NCI-H2107 treated with DMSO at 0.1 percent for 48 hours (cell line): ENCODE measurements around the gene C1QTNF1.
"Not testable (repeated sequence)": the region's sequence is repeated elsewhere in the genome, so short reads cannot be mapped to it uniquely, and the experiment has no call there.

Experiments
- DNase-seq: peaks from one replicate; lab custom pipeline; 2025; ENCODE audit not compliant: unreplicated experiment; lab: John Stamatoyannopoulos, UW

Gene C1QTNF1

DNA sequence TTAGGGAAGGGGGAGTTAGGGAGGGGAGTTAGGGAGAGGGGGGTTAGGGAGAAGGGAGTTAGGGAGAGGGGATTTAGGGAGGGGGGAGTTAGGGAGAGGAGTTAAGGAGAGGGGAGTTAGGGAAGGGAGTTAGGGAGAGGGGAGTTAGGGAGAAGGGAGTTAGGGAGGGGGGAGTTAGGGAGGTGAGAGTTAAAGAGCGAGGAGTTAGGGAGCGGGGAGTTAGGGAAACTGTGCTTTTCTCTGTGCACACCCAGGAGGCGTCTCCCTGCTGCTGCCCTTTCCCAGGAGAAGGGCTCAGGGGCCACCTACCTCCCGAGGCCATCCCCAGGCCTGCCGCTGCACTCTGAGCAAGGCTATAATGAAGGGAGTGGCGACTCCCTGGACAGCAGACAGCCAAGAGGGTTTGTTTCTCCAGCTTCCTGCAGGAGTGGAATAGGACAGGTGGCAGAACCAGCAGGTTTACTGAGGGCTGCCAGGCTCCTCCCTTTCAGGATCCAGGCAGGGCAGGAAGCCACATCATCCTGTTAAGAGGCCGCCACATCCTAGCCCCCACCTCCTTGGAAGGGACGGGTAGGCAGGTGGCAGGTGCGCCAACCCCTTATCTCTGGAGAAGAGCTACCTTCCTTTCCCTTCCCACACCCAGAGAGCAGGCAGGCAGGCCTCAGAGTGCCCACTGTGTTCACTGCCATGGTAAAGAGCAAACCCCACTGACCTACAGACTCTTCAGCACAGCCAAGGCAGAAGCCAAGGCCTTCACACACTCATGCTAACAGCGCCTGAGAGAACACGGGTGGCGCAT, 18.7 kb upstream of the C1QTNF1 start:
- DNase-seq, result peak; percentile 83

GRCh38 chr17:79006046-79006445, 17.9 kb upstream of the C1QTNF1 start:
- DNase-seq, result no peak

- DNase-seq, result no peak
Measured at GRCh38 chr17:79006794-79007503, 17.0 kb upstream of the C1QTNF1 start.

DNA sequence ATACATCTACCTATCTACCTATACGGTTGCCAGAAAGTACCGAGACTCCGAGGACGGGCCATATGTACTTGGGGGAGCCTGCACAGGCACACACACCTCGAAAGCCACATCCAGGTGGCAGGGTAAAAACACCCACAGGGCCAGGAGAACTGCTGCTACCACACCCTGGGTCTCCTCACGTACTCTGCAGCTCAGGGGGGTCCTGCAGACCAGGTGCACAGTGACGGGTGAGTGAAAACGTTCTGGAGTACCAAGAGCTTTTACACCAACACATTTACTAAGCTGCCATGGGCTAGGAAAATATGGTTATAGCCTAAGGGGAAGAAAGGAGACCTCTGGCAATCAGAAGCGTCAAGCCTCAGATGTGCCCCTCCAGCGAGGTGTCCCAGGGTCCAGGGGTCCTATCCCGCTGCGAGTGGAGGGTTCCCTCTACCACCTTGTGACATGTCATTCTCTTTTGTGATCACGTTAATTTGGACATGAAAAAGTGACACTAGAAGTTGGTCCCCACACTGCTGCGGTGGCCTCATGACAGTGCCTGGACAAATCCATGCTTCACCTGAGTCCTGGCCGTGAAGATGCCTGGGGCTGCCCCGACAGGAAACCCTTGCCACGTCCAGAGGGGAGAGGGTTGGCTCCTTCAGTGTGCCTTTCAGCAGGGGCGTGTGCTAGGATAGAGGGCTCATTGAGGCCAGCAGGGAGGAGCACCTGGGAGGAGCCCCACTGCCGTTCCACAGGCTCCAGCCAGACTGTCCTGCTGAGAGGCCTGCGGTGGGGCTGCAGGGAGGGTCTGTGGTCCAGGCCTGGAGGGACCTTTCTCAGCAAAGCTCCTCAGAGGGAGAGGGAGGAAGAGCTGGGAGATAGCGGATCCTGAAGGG, 16.2 kb upstream of the C1QTNF1 start:
- no peak for DNase-seq

DNA sequence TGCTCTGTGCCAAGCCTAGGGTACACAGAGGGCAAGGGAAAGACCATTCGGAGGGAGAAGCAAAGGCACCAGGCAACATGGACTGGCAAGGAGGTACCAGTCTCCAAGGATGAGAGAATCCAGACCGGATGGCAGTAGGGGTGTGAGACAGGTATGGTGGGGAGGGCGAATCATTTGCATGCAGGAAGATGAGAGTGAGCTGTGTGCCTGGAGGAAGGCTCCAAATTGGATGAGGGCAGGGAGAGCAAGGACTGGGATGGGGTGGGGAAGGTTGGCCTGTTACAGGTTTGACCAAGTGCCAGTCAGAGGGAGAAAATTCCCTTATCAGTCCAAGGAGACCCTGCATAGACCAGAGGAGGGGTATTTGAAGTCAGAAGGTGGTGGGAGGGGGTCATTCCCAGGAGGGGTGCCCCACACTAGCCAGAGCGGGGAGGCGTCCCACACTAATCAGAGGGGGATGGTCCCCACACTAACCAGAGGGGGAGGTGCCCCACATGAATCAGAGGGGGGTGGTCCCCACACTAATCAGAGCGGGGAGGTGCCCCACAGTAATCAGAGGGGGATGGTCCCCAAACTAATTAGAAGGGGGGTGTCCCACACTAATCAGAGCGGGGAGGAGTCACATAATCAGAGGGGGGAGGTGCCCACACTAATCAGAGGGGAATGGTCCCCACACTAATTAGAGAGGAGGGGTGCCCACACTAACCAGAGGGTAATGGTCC, 15.1 kb upstream of the C1QTNF1 start:
- no peak for DNase-seq

DNA sequence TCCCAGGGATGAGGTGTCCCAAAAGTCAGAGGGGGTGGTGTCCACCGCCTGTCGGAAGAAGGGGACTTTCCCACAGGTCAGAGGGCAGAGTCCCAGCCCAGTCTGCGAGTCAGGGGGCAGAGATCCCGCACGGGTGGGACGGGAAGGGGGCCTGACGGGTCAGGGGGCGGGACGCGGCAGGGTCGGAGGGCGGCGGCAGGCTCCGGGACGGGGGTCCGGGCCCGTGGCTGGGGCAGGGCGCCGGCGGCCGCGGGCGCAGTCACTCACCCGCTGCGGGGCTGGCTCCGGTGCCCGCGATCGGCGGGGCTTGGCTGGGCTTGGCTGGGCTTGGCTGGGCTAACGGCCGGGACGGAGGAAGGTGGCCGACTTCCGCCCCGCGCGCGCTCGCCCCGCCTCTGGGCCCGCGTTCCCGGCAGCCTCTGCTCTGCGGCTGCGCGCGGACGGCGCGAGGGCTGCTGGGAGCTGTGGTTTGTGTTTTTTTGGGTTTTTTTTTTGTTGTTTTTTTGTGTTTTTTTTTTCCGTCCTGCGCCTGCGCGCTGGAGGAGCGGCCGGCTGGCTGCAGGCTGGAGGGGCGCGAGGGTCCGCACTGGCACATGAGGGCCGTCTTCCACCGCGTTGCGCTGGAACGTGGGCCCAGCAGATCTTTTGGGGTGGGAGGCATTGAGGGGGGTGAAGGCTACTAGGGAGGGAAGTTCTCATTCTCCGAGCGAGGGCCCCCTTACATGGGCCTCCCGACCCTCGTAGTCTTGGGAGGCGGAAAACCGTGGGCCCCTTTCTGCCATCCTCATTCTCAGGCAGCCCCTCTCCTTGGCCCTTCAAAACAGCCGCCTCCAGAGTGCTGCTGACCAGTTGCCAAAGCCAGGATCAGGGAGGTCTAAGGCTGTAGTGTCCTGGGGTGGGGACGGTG, 14.3 kb upstream of the C1QTNF1 start, which contains the start of gene CANT1:
Gene CANT1, minus strand, starts transcription at position 368 of the 907 bp plus-strand sequence. CDS start 12,142 bp downstream, outside the sequence.
- peak; percentile 33 for DNase-seq

DNA sequence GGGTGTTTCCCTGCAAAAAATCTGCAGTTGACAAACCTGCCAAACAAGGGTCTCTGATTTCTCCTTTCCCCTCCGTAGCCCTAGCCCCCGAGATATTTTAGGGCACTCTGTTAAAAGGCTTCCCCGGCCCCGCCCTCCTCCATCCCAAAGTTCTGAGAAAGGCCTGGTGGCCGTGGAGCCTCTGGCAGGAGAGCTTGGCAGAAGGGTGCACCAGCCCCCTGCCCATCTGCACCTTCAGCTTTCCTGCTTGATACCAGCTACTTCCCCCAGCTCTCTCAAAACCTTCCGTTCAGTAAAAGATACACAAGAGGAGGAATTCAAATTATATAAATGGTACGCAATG, 13.7 kb upstream of the C1QTNF1 start:
- no peak for DNase-seq

DNA sequence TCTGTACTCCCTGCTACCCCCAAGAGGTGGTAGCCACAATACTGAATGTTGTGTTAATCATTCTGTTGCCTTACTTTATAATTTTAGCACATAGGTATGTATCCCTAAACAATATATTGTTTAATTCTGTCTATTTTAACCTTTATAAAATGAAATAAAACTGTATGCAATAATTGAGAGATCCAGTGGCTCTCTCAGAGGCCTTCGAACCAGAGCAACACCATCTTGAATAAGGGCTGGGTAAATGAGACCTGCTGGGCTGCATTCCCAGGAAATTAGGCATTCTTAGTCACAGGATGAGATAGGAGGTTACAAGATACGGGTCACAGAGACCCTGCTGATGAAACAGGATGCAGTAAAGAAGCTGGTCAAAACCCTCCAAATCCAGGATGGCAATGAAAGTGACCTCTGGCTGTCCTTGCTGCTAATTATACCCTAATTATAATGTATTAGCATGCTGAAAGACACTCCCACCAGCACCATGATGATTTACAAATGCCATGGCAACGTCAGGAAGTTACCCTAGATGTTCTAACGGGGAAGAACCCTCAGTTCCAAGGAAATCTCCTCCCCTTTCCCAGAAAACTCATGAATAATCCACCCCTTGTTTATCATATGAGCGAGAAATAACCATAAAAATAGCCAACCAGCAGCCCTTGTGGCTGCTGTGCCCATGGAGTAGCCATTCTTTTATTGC, 12.4 kb upstream of the C1QTNF1 start:
- DNase-seq, result no peak

GRCh38 chr17:79012563-79013134, 11.3 kb upstream of the C1QTNF1 start:
- no peak for DNase-seq

GRCh38 chr17:79014158-79014758, 9.7 kb upstream of the C1QTNF1 start:
- no peak for DNase-seq

GRCh38 chr17:79017546-79018369, 6.2 kb upstream of the C1QTNF1 start:
- DNase-seq, result no peak

- no peak for DNase-seq
Measured at GRCh38 chr17:79018370-79018695, 5.6 kb upstream of the C1QTNF1 start.

DNA sequence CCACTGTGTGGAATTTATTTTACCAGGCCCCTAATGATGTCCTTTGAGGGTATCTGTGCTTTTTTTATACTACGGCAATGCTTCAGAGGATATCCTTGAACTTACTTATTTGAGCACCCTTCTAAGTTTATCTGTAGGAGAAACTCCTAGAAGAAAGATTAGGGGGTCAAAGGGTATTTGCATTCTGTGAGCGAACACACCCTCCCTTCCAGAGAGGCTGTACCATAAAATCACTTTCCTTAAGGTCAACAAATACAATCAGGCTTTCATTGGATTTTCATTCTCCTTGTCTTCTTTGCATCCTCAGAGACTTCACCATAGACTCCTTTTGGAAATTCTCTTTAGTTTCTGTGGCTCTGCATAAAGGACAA, 4.7 kb upstream of the C1QTNF1 start:
- DNase-seq, result no peak

DNA sequence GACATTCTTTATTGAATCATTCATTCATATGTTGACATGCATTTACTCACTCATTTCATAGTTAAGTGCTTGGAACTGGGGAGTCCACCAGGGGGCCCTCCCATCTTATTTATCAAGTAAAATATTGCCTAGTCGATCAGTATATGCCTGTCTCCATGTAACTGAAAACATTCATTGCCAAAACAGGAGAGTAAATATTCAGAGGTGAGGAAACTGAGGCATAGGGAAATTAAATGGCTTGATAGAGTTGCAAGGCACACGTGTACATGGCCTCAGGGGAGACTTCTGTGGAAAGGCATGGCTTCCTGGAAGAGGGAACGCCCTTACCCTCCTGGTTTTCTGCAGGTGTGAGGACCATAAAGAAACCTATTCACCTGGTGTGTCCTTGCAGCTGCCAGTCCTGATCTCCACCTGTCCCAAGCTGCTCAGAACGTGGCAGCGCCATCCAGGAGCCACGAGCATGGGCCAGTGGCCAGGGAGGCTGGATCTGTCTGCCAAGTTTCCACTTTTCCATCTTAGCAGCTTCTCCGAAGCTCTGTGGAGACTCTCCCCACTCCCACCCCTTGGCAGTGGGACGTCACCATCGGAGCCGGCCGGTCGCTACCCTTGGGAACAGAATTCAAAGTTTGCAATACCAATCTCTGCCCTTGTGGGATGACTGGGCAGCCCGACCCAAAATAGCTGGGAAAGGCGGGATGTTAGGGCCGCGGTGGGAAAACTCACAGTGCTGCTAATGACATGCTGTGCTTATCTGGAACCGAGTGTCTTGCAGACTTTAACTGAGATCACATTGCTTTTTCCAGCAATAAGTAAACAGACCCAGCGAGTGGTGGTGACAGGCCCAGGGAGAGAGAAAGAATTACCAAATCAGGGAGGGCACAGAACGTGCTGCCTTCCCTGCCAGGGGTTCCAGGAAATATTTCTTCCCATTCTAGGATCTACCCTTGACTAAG, 4.1 kb upstream of the C1QTNF1 start:
- DNase-seq, result no peak

DNA sequence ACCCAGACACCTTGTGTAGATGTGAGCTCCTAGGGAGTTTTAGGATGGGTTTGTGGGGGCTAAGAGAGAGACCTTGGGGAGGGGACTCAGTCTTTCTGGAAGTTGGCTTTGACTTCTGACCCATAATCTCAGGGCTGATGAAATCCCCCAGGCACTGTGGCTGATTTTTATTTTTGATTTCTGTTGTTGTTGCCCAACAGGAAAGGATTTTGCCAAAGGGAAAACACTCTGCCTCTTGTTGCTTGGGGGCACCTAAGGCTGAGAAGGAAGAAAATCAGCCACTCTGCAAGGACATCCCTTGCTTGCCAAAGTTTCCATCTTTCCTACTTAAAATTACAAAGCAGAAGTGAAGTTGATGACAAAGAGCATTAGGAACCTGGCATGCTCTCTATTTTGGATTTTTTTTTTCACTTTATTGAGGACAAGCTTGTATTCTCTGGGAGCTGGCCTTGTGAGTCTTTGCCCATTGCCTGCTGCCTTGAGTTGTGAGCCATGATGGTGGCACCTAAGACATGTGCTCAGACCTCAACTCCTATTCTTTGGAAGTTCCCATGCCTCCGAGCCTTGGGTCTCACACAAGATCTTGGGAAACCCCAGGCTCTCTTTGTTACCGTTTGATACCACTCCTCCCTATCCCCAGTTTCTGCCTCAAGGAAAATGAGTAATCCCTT, 3.2 kb upstream of the C1QTNF1 start:
- no peak for DNase-seq

- not testable (repeated sequence) for DNase-seq
Measured at GRCh38 chr17:79021929-79022328, 2.0 kb upstream of the C1QTNF1 start.
